ENCODE data around the gene VSTM4. TPM values are rescaled to one million over a fixed set of nuclear protein-coding genes. Genes with fewer than 3 reads are reported as not detected.

The VSTM4 gene
- polyA plus RNA-seq, 1 donor (not counting 4 experiments of a cell fraction or from before 2014, with no cell fraction given) = not detected

GRCh38 chr10:49029666-49030065 lies 85.7 kb downstream of the VSTM4 start:
- H3K4me1 ChIP-seq (ENCODE audit: control insufficient read depth, extremely low read depth, insufficient read depth, low read length) = no peaks in the 10 kb centered on the region
- H3K79me2 ChIP-seq (ENCODE audit: control insufficient read depth, insufficient read depth, low read length) = no peaks in the 10 kb centered on the region
- no peaks in the 10 kb centered on the region for H3K27me3 ChIP-seq (ENCODE audit: control insufficient read depth, extremely low read depth, insufficient read depth, low read length)
- H3K9me3 ChIP-seq (ENCODE audit: control insufficient read depth, low read depth, low read length) = no peaks in the 10 kb centered on the region
- no peaks in the 10 kb centered on the region for H3K9me1 ChIP-seq (ENCODE audit: control insufficient read depth, extremely low read depth, insufficient read depth, low read length)
- H2AFZ ChIP-seq (ENCODE audit: control insufficient read depth, low read length) = no peak overlapping the region
- FAIRE-seq (no peak), DNase-seq (ENCODE audit: low read depth, low spot score) (no peak)
- H3K4me2 ChIP-seq (ENCODE audit: control insufficient read depth, extremely low read depth, insufficient read depth, low read depth, low read length) = no peak overlapping the region
- dilution Hi-C loops (cut with MboI; ENCODE audit: extremely low pct_ligation_motif_present, low sequenced_read_pairs) = no loop called here
- H3K9ac ChIP-seq (ENCODE audit: control insufficient read depth, extremely low read depth, insufficient read depth, low read length) = no peak overlapping the region
- H3K36me3 ChIP-seq (ENCODE audit: control insufficient read depth in 2 of 2, extremely low read depth in 1 of 2, insufficient read depth in 2 of 2, low read length in 2 of 2) = no peaks in the 10 kb centered on the region
- TF ChIP-seq, protein P1, sequence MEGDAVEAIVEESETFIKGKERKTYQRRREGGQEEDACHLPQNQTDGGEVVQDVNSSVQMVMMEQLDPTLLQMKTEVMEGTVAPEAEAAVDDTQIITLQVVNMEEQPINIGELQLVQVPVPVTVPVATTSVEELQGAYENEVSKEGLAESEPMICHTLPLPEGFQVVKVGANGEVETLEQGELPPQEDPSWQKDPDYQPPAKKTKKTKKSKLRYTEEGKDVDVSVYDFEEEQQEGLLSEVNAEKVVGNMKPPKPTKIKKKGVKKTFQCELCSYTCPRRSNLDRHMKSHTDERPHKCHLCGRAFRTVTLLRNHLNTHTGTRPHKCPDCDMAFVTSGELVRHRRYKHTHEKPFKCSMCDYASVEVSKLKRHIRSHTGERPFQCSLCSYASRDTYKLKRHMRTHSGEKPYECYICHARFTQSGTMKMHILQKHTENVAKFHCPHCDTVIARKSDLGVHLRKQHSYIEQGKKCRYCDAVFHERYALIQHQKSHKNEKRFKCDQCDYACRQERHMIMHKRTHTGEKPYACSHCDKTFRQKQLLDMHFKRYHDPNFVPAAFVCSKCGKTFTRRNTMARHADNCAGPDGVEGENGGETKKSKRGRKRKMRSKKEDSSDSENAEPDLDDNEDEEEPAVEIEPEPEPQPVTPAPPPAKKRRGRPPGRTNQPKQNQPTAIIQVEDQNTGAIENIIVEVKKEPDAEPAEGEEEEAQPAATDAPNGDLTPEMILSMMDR (optimal IDR thresholded peaks at IDR 0.05 in 1 of 3, IDR thresholded peaks at IDR 0.05 in 1 of 3, conservative IDR thresholded peaks at IDR 0.05 in 1 of 3; ENCODE audit: extremely low read depth in 1 of 3, insufficient read depth in 2 of 3, low read length in 3 of 3) = no peak
- TF ChIP-seq EZH2 (IDR thresholded peaks at IDR 0.05; ENCODE audit: low read length) = no peak
- no peak overlapping the region for H3K27ac ChIP-seq (ENCODE audit: control insufficient read depth, insufficient read depth, low read length)
- no peaks in the 10 kb centered on the region for H4K20me1 ChIP-seq (ENCODE audit: control insufficient read depth, extremely low read depth, insufficient read depth, low read length)
- no peak overlapping the region for H3K4me3 ChIP-seq (ENCODE audit: control insufficient read depth in 2 of 3, extremely low read depth in 1 of 3, insufficient read depth in 2 of 3, low read depth in 1 of 3, low read length in 3 of 3)

DNA sequence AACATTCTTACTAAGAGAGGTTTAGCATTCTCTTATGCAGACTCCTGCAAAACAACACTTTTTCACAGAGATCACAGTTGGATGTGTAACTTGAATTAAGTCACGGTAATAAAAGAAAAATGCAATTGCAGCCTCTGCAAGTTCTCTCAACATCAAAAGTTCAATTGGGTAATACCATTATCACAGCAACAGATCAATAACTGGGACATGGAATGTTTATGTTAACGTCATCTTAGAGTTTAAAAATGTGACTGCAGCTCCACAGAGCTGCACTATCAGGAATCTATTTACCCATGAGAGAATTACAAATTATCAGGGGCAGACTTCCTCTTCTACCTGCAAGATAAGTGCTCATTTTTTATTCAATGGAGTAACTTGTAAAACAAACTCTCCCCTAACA lies 86.7 kb downstream of the VSTM4 start:
- H3K27me3 ChIP-seq (ENCODE audit: control insufficient read depth, extremely low read depth, insufficient read depth, low read length) = no peaks in the 10 kb centered on the region
- no peak overlapping the region for H3K9ac ChIP-seq (ENCODE audit: control insufficient read depth, extremely low read depth, insufficient read depth, low read length)
- DNase-seq (ENCODE audit: low read depth, low spot score) (no peak), FAIRE-seq (no peak)
- no peaks in the 10 kb centered on the region for H3K36me3 ChIP-seq (ENCODE audit: control insufficient read depth in 2 of 2, extremely low read depth in 1 of 2, insufficient read depth in 2 of 2, low read length in 2 of 2)
- TF ChIP-seq, protein P1 (optimal IDR thresholded peaks at IDR 0.05 in 1 of 3, IDR thresholded peaks at IDR 0.05 in 1 of 3, conservative IDR thresholded peaks at IDR 0.05 in 1 of 3; ENCODE audit: extremely low read depth in 1 of 3, insufficient read depth in 2 of 3, low read length in 3 of 3) = no peak
- TF ChIP-seq EZH2 (IDR thresholded peaks at IDR 0.05; ENCODE audit: low read length) = no peak
- no peaks in the 10 kb centered on the region for H3K9me3 ChIP-seq (ENCODE audit: control insufficient read depth, low read depth, low read length)
- no peak overlapping the region for H2AFZ ChIP-seq (ENCODE audit: control insufficient read depth, low read length)
- no peaks in the 10 kb centered on the region for H4K20me1 ChIP-seq (ENCODE audit: control insufficient read depth, extremely low read depth, insufficient read depth, low read length)
- H3K79me2 ChIP-seq (ENCODE audit: control insufficient read depth, insufficient read depth, low read length) = no peaks in the 10 kb centered on the region
- no peaks in the 10 kb centered on the region for H3K4me1 ChIP-seq (ENCODE audit: control insufficient read depth, extremely low read depth, insufficient read depth, low read length)
- H3K9me1 ChIP-seq (ENCODE audit: control insufficient read depth, extremely low read depth, insufficient read depth, low read length) = no peaks in the 10 kb centered on the region
- no peak overlapping the region for H3K4me3 ChIP-seq (ENCODE audit: control insufficient read depth in 2 of 3, extremely low read depth in 1 of 3, insufficient read depth in 2 of 3, low read depth in 1 of 3, low read length in 3 of 3)
- H3K4me2 ChIP-seq (ENCODE audit: control insufficient read depth, extremely low read depth, insufficient read depth, low read depth, low read length) = no peak overlapping the region
- no peak overlapping the region for H3K27ac ChIP-seq (ENCODE audit: control insufficient read depth, insufficient read depth, low read length)
- dilution Hi-C loops (cut with MboI; ENCODE audit: extremely low pct_ligation_motif_present, low sequenced_read_pairs) = no loop called here
